ENCODE results near the gene DLK2.

DNA sequence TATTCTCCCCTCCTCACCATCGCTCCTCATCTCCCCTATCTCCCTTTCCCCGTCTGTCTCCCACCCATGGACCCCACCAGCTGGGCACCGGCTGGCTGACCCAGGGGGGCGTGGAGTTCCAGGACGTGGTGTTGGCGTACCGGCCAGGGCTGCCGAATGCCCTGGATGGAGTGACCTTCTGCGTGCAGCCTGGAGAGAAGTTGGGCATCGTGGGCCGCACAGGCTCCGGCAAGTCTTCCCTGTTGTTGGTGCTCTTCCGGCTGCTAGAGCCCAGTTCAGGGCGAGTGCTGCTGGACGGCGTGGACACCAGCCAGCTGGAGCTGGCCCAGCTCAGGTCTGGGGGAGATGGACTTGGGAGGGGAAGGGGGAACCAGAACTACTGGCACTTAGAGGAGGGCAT is 7.7 kb downstream of the DLK2 start:
- TF ChIP-seq, protein P1, sequence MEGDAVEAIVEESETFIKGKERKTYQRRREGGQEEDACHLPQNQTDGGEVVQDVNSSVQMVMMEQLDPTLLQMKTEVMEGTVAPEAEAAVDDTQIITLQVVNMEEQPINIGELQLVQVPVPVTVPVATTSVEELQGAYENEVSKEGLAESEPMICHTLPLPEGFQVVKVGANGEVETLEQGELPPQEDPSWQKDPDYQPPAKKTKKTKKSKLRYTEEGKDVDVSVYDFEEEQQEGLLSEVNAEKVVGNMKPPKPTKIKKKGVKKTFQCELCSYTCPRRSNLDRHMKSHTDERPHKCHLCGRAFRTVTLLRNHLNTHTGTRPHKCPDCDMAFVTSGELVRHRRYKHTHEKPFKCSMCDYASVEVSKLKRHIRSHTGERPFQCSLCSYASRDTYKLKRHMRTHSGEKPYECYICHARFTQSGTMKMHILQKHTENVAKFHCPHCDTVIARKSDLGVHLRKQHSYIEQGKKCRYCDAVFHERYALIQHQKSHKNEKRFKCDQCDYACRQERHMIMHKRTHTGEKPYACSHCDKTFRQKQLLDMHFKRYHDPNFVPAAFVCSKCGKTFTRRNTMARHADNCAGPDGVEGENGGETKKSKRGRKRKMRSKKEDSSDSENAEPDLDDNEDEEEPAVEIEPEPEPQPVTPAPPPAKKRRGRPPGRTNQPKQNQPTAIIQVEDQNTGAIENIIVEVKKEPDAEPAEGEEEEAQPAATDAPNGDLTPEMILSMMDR (IDR thresholded peaks at IDR 0.05): no peak
- TF ChIP-seq TEAD4 (CRISPR knock-in tag; IDR thresholded peaks at IDR 0.05) (no peak), ETV6 (CRISPR knock-in tag; IDR thresholded peaks at IDR 0.05) (no peak), ZSCAN18 (CRISPR knock-in tag; IDR thresholded peaks at IDR 0.05) (no peak), FOXJ3 (CRISPR knock-in tag; IDR thresholded peaks at IDR 0.05; ENCODE audit: borderline replicate concordance) (no peak), HMGA2 (CRISPR knock-in tag; IDR thresholded peaks at IDR 0.05) (no peak), ZNF121 (CRISPR knock-in tag; IDR thresholded peaks at IDR 0.05) (no peak), JUN (CRISPR knock-in tag; IDR thresholded peaks at IDR 0.05) (no peak)
- TF ChIP-seq, protein P2, sequence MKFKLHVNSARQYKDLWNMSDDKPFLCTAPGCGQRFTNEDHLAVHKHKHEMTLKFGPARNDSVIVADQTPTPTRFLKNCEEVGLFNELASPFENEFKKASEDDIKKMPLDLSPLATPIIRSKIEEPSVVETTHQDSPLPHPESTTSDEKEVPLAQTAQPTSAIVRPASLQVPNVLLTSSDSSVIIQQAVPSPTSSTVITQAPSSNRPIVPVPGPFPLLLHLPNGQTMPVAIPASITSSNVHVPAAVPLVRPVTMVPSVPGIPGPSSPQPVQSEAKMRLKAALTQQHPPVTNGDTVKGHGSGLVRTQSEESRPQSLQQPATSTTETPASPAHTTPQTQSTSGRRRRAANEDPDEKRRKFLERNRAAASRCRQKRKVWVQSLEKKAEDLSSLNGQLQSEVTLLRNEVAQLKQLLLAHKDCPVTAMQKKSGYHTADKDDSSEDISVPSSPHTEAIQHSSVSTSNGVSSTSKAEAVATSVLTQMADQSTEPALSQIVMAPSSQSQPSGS (CRISPR knock-in tag; IDR thresholded peaks at IDR 0.05; ENCODE audit: borderline replicate concordance, low read depth): no peak

Measured in WTC11 (cell line).